SK-N-SH (cell line): ENCODE results near the gene RPH3AL. TPM values are rescaled to one million over a fixed set of nuclear protein-coding genes. Genes with fewer than 3 reads are reported as not detected.

Experiments
- CTCF ChIA-PET: fragments of 300-600, 350-600 bp; formaldehyde crosslinking; extraction: SDS; loops from one replicate; lab custom pipeline; 2021; lab: Yijun Ruan, JAX
- POLR2A ChIA-PET: fragments of 350-600 bp; sonication (Branson Sonifier 250); formaldehyde crosslinking; extraction: SDS; loops from one replicate; lab custom pipeline; 2020; ENCODE audit warnings: antibody characterized with exemption, inconsistent platforms; lab: Yijun Ruan, JAX
- DNase-seq: peaks from one replicate; pipeline ENCODE4 v3.0.0; 2012
- H2AFZ ChIP-seq: fragments of 200-600 bp; sonication (generic); 2 replicates; pipeline ENCODE4 v1.8.1; 2016; ENCODE audit warnings: antibody characterized with exemption, mild to moderate bottlenecking, low read depth
- H3F3A ChIP-seq: fragments of 200-600 bp; sonication (generic); replicated peaks from 2 replicates; pipeline ENCODE3; 2016; ENCODE audit warnings: antibody characterized with exemption, mild to moderate bottlenecking; ENCODE audit not compliant: insufficient read depth
- H3K27ac ChIP-seq, 2 experiments: fragments of 200-500 bp in 1 of 2; fragments of 200-600 bp in 1 of 2; sonication (Bioruptor generic) in 1 of 2; sonication (generic), shearing (Covaris generic) in 1 of 2; 2 replicates each; pipeline versions ENCODE4 v1.5.1 to v1.6.1; 2014 to 2016; ENCODE audit warnings: low read depth in 2 of 2, inconsistent platforms in 1 of 2, low read length in 1 of 2, mild to moderate bottlenecking in 1 of 2, mixed read lengths in 1 of 2
- H3K27me3 ChIP-seq: fragments of 200-600 bp; sonication (generic), shearing (Covaris generic); 2 replicates; pipeline ENCODE4 v1.6.1; 2016; ENCODE audit warnings: mixed run types; ENCODE audit not compliant: insufficient read depth
- H3K36me3 ChIP-seq, 2 experiments: fragments of 200-500 bp in 1 of 2; fragments of 200-600 bp in 1 of 2; sonication (Bioruptor generic) in 1 of 2; sonication (generic) in 1 of 2; replicated peaks in 1 of 2; 2 replicates each; pipeline versions ENCODE3 to v1.5.1; 2014 to 2016; ENCODE audit warnings: low read length in 1 of 2, mild to moderate bottlenecking in 1 of 2; ENCODE audit not compliant: insufficient read depth in 2 of 2, control insufficient read depth in 1 of 2
- H3K4me1 ChIP-seq, 2 experiments: fragments of 200-500 bp in 1 of 2; fragments of 200-600 bp in 1 of 2; sonication (Bioruptor generic) in 1 of 2; sonication (generic), shearing (Covaris generic) in 1 of 2; 2 replicates each; pipeline versions ENCODE4 v1.5.1 to v1.6.1; 2014 to 2016; ENCODE audit warnings: low read depth in 1 of 2, low read length in 1 of 2, mixed run types in 1 of 2; ENCODE audit not compliant: insufficient read depth in 2 of 2, control insufficient read depth in 1 of 2
- H3K4me2 ChIP-seq: fragments of 200-600 bp; sonication (generic), shearing (Covaris generic); 2 replicates; pipeline ENCODE4 v1.6.1; 2017; ENCODE audit warnings: mixed run types
- H3K4me3 ChIP-seq, 2 experiments: fragments of 200-500 bp in 1 of 2; fragments of 200-600 bp in 1 of 2; sonication (Bioruptor generic) in 1 of 2; sonication (generic), shearing (Covaris generic) in 1 of 2; 2 replicates each; pipeline versions ENCODE4 v1.5.1 to v1.8.1; 2014 to 2016; ENCODE audit warnings: low read depth in 2 of 2, inconsistent platforms in 1 of 2, low read length in 1 of 2, mild to moderate bottlenecking in 1 of 2, mixed read lengths in 1 of 2, moderate library complexity in 1 of 2
- H3K79me2 ChIP-seq: fragments of 200-600 bp; sonication (generic); 2 replicates; pipeline ENCODE4 v1.8.1; 2017; ENCODE audit warnings: mild to moderate bottlenecking; ENCODE audit not compliant: insufficient read depth
- H3K9ac ChIP-seq: fragments of 200-600 bp; sonication (generic); 2 replicates; pipeline ENCODE4 v1.6.1; 2017; ENCODE audit warnings: mixed run types
- H3K9me2 ChIP-seq: fragments of 200-600 bp; sonication (generic); 2 replicates; pipeline ENCODE4 v1.6.1; 2017; ENCODE audit warnings: mixed run types
- H3K9me3 ChIP-seq: fragments of 200-600 bp; sonication (generic); 2 replicates; pipeline ENCODE4 v1.6.1; 2017; ENCODE audit warnings: mixed run types, mild to moderate bottlenecking, moderate library complexity
- H4K20me1 ChIP-seq: fragments of 200-600 bp; sonication (generic); 2 replicates; pipeline ENCODE4 v1.6.1; 2017; ENCODE audit warnings: mild to moderate bottlenecking, mixed run types; ENCODE audit not compliant: insufficient read depth
- CTCF ChIP-seq: fragments of 200-600 bp; sonication (generic); IDR thresholded peaks from 2 replicates; pipeline ENCODE4 v1.6.1; 2017; ENCODE audit warnings: antibody characterized with exemption, mild to moderate bottlenecking, moderate library complexity
- ELF1 ChIP-seq: IDR thresholded peaks from 2 replicates; pipeline ENCODE4 v1.4.0; 2012
- FOXJ3 ChIP-seq: sonication (generic); formaldehyde crosslinking; IDR thresholded peaks from 2 replicates; pipeline ENCODE4 v1.5.1; 2020; ENCODE audit warnings: mild to moderate bottlenecking, missing genetic modification reagents
- FOXM1 ChIP-seq: IDR thresholded peaks from 2 replicates; pipeline ENCODE4 v1.4.0; 2012; ENCODE audit warnings: low read depth, mild to moderate bottlenecking
- GABPA ChIP-seq: IDR thresholded peaks from 2 replicates; pipeline ENCODE4 v1.4.0; 2012; ENCODE audit warnings: low read depth, mild to moderate bottlenecking
- MAX ChIP-seq: IDR thresholded peaks from 2 replicates; pipeline ENCODE4 v1.4.0; 2012; ENCODE audit warnings: low read depth
- POLR2AphosphoS5 ChIP-seq: IDR thresholded peaks from 2 replicates; pipeline ENCODE4 v1.6.1; 2012; ENCODE audit warnings: low read depth, low read length
- RAD21 ChIP-seq: IDR thresholded peaks from 2 replicates; pipeline ENCODE4 v1.6.1; 2012; ENCODE audit warnings: mild to moderate bottlenecking, low read length
- RCOR1 ChIP-seq: fragments of 150-350 bp; IDR thresholded peaks from 2 replicates; pipeline ENCODE4 v1.6.1; 2017; ENCODE audit warnings: antibody characterized with exemption, low read length
- TAF1 ChIP-seq: IDR thresholded peaks from 2 replicates; pipeline ENCODE4 v1.6.1; 2012; ENCODE audit warnings: low read depth, mild to moderate bottlenecking, low read length, moderate library complexity, borderline replicate concordance
- USF2 ChIP-seq: fragments of 150-350 bp; IDR thresholded peaks from 2 replicates; pipeline ENCODE4 v1.6.1; 2017; ENCODE audit warnings: antibody characterized with exemption, low read length, low read depth, borderline replicate concordance
- YY1 ChIP-seq: IDR thresholded peaks from 2 replicates; pipeline ENCODE4 v1.4.0; 2012; ENCODE audit warnings: low read depth, mild to moderate bottlenecking
- ZBTB33 ChIP-seq: IDR thresholded peaks from 2 replicates; pipeline ENCODE4 v1.4.0; 2012; ENCODE audit warnings: low read depth, borderline replicate concordance
- WGBS: methylation state at CpG from one replicate; pipeline ENCODE4 v1.1.6; 2017; ENCODE audit warnings: low lambda C conversion rate; 5-methylcytosine and 5-hydroxymethylcytosine counted together
- polyA plus RNA-seq, 3 experiments: library from polyadenylated mRNA; depleted of rRNA; stranded (reverse); fragments of >200 nt; gene quantifications; 2 replicates each; pipeline ENCODE4 v1.2.3, GENCODE V29; 2012

Gene RPH3AL
- polyA plus RNA-seq, 1 of the 3 experiments (the other 2 are of a cell fraction): 2.9 TPM

- TF ChIP-seq POLR2AphosphoS5: no peak
- no peak for TF ChIP-seq RCOR1
- no peak for TF ChIP-seq USF2
Measured at GRCh38 chr17:290121-290521, 62.5 kb downstream of the RPH3AL start (continued).

GRCh38 chr17:289409-289808 lies 63.2 kb downstream of the RPH3AL start:
- CTCF ChIA-PET: interaction anchor here (0.6 kb wide), 1 partner anchor 127 kb away, joined by 3 read pairs; no protein-coding TSS in a partner anchor
- H2AFZ ChIP-seq: no peak overlapping the region
- no peak overlapping the region for H3K4me3 ChIP-seq
- no peak for DNase-seq
- no peaks in the 10 kb centered on the region for H3F3A ChIP-seq
- no peaks in the 10 kb centered on the region for H4K20me1 ChIP-seq
- H3K36me3 ChIP-seq: no peaks in the 10 kb centered on the region
- H3K9ac ChIP-seq: no peak overlapping the region
- H3K27me3 ChIP-seq: no peaks in the 10 kb centered on the region
- TF ChIP-seq FOXJ3 (CRISPR knock-in tag) (no peak), MAX (no peak), ZBTB33 (no peak), GABPA (no peak), ELF1 (no peak), POLR2AphosphoS5 (no peak), TAF1 (no peak), RAD21 (no peak), CTCF (no peak), YY1 (no peak), FOXM1 (no peak)
- H3K4me2 ChIP-seq: no peak overlapping the region
- H3K9me3 ChIP-seq: no peaks in the 10 kb centered on the region
- no peak overlapping the region for H3K27ac ChIP-seq
- no peaks in the 10 kb centered on the region for H3K4me1 ChIP-seq
- WGBS: 84% methylated on average over 18 of the region's 18 CpGs
- H3K79me2 ChIP-seq: no peaks in the 10 kb centered on the region
- H3K9me2 ChIP-seq: no peaks in the 10 kb centered on the region
- POLR2A ChIA-PET: no interaction called here
